GM06990 (cell line): ENCODE data around the gene HTRA1.

ENCODE experiments used
- DNase-seq: peaks from one replicate; pipeline ENCODE4 v3.0.0-alpha.2; 2011; ENCODE audit not compliant: insufficient read length; ENCODE audit errors: extremely low read depth
- H3K27me3 ChIP-seq: replicated peaks from 2 replicates; pipeline ENCODE4 v1.6.0; 2011; ENCODE audit warnings: low read length; ENCODE audit not compliant: control insufficient read depth, insufficient read depth
- H3K36me3 ChIP-seq: 2 replicates; pipeline ENCODE4 v1.5.1; 2011; ENCODE audit warnings: low read length; ENCODE audit not compliant: control insufficient read depth, insufficient read depth
- H3K4me3 ChIP-seq: replicated peaks from 2 replicates; pipeline ENCODE4 v1.5.1; 2011; ENCODE audit warnings: low read depth, mild to moderate bottlenecking, control low read depth, low read length
- CTCF ChIP-seq: IDR thresholded peaks from 2 replicates; pipeline ENCODE4 v1.5.1; 2011; ENCODE audit warnings: low read length, control low read depth, mild to moderate bottlenecking, inconsistent platforms; ENCODE audit not compliant: insufficient read depth, poor library complexity, severe bottlenecking

The HTRA1 gene

GRCh38 chr10:122421054-122421625 lies 40.2 kb upstream of the HTRA1 start:
- Histone ChIP-seq H3K27me3 (no peaks in the 10 kb centered on the region), H3K4me3 (no peak overlapping the region), H3K36me3 (no peaks in the 10 kb centered on the region)
- TF ChIP-seq CTCF, result no peak
- DNase-seq, result no peak

- TF ChIP-seq CTCF, result no peak
- DNase-seq, result no peak
- H3K4me3 ChIP-seq, result no peak overlapping the region
- H3K27me3 ChIP-seq, result no peaks in the 10 kb centered on the region
- H3K36me3 ChIP-seq, result no peaks in the 10 kb centered on the region
Observed at GRCh38 chr10:122421742-122422141, 39.6 kb upstream of the HTRA1 start.

GRCh38 chr10:122422266-122422989 lies 38.9 kb upstream of the HTRA1 start:
- Histone ChIP-seq H3K27me3 (no peaks in the 10 kb centered on the region), H3K4me3 (no peak overlapping the region), H3K36me3 (no peaks in the 10 kb centered on the region)
- no peak for TF ChIP-seq CTCF
- no peak for DNase-seq

- no peak for DNase-seq
- H3K36me3 ChIP-seq, result no peaks in the 10 kb centered on the region
- no peak for TF ChIP-seq CTCF
Observed at GRCh38 chr10:122424059-122424458, 37.3 kb upstream of the HTRA1 start.

GRCh38 chr10:122426829-122427228 lies 34.5 kb upstream of the HTRA1 start:
- Histone ChIP-seq H3K4me3 (no peak overlapping the region), H3K27me3 (no peaks in the 10 kb centered on the region), H3K36me3 (no peaks in the 10 kb centered on the region)
- no peak for DNase-seq
- no peak for TF ChIP-seq CTCF

More at GRCh38 chr10:122424059-122424458, 37.3 kb upstream of the HTRA1 start:
- Histone ChIP-seq H3K27me3 (no peaks in the 10 kb centered on the region), H3K4me3 (no peak overlapping the region)
